GM18508 (cell line): ENCODE measurements around the gene TSPAN10.

Source experiments
- ATAC-seq: cut with Tn5 transposase; IDR thresholded peaks from one replicate; pipeline ENCODE4 v1.9.1; 2021; ENCODE audit warnings: moderate number of reproducible peaks; ENCODE audit not compliant: insufficient read depth, unreplicated experiment

Gene TSPAN10

DNA sequence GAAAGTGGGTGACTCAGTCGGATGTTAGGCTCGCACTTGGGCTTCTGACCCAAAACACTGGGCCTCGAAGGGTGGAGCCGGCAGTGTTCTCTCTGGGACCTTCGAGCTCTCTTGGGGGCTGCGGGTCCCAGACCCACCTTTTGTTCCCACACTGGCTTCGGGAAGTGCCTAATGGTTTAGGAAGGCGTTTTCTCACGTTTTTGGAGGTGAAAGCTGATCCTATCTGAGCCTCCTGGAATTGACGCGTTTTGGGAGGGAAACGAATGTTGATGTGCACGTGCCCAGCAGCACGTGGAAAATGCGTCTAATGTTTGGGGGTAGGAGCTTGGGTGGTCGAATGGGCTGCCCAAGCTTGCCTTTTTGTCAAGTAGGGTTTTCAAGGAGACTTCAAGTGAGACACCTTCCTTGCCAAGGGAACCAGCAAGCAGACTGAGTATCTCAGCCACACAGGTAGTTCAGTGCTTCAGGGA, 47.5 kb downstream of the TSPAN10 start:
- no peak for ATAC-seq

DNA sequence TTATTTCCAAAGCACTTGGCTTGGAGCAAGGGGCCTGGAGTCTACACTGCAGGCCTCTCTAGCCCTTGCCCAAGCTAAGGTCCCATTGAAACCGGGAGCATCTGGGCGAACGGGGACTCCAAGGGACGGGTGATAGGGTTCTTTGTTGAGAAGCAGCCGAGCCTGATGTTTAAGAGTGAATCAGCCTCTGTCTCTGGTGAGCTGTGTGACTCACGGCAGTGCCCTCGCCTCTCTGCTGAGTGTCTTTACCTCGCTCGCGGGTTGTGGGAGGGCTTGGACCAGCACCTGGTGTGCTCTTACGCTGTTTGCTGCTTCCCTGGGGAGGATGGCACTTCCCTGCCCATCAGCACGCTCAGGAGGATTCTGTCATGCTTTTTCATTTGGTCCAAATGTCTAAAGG, 48.1 kb downstream of the TSPAN10 start:
- ATAC-seq: no peak

DNA sequence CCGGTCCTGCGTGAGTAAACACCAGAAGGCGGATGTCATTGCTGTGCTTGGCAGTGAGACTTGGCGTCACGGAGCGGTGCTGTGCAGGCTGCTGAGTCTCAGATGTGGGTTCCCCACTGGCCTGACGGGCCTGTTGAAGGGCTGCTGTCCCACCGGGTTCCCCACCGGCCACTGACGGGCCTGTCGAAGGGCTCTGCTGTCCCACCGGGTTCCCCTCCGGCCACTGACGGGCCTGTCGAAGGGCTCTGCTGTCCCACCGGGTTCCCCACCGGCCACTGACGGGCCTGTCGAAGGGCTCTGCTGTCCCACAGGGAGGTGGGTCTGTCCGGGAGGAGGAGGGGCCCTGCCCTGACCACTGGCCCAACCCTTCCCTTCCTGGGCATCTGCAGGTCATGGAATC, 49.6 kb downstream of the TSPAN10 start:
- ATAC-seq: no peak

DNA sequence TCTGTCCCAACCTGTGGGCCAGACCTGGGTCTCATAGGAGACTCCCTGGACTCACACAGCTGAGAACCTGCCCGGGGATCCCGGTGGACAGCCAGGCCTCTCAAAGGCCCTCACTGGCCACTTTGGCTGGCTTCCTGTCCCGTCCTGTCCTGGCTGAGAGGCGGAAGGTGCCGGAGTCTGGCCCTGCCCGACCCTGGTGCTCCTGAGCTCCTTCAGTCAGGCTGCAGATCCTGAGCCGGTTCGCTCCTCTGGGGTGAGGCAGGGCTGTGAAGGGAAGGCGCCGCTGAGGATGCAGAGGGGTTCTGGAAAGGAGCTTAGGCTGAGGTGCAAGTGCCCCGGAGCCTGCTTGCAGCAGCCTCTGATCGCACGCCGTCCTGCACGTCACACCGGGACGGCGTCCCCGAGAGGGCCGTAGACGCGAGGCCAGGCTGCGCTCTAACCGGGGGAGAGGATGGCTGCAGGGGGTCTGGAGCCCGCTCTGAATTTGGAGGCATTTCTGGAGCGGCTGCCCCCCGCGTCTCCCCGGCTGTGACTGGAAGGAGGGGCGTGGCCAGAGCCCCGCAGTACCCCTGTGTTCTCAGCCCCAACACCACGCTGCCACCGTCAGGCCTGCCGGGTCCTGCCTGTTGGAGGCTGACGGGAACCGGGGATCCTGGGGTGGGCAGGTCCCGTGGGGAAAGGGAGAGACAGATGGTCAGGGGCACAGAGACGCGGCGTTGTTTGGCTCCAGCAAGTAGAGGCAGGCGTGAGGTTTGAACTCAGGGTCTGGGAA, 51.0 kb downstream of the TSPAN10 start:
- ATAC-seq: no peak

DNA sequence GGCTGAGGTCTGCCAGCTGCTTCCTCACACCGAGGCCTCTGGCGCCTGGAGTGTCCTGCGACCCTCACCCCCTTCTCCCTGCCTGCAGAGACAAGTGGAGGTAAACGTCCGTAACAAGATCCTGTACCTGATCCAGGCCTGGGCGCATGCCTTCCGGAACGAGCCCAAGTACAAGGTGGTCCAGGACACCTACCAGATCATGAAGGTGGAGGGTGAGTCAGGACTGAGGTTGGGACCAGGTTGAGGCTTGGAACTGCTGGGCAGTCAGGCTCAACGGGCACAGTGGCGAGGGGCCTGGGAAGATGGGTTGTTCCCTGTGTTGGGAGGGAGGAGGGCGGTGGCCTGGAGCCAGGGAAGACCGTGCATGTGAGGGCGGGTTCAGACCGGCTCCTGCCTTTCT, 51.6 kb downstream of the TSPAN10 start:
- no peak for ATAC-seq

DNA sequence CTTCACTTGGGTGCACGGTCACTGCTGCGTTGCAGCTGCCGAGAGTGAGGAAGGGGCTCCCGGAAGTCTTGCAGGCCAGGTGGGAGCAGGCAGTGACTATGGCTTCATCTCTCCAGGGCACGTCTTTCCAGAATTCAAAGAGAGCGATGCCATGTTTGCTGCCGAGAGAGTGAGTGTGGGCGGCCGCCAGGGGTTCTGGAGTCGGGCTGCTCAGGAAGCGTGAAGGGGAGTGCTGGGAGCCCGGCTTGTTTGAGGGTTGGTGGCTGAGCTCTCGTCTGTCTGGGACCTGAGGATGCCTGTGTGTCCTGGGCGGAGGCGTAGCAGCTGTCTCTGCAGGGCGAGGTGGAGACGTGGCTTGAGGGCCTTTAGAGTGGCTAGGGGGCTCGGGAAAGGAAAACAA, 53.1 kb downstream of the TSPAN10 start:
- no peak for ATAC-seq

DNA sequence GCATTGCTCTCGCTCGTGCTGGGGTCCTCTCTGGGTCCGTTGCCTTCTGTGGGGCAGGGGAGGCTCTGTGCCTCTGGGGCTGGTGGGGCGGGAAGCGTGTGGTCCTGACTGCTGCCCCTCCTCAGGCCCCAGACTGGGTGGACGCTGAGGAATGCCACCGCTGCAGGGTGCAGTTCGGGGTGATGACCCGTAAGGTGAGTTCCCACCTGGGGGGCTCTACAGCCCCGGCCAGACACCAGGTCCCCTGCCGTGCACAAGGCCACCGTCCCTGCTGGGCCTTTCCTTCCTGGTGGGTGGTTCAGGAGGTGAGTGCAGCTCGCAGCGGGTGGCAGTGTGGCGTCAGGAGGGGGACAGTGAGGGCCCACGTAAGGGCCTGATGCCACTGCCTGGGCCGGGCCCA, 53.6 kb downstream of the TSPAN10 start:
- no peak for ATAC-seq

DNA sequence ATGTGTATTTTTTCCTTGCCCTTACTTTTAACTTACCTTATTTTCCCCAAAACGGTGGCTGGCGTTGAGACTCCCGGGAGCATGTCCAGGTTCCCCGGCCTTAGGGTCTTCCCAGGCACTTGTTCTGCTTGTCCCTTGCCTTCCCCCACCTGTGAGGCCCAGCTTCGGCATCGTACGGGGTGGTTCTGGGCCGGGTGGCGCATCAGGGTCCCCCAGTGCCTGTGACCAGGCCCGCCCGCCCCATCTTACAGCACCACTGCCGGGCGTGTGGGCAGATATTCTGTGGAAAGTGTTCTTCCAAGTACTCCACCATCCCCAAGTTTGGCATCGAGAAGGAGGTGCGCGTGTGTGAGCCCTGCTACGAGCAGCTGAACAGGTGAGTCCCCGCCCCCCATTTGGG, 54.2 kb downstream of the TSPAN10 start:
- ATAC-seq: no peak

DNA sequence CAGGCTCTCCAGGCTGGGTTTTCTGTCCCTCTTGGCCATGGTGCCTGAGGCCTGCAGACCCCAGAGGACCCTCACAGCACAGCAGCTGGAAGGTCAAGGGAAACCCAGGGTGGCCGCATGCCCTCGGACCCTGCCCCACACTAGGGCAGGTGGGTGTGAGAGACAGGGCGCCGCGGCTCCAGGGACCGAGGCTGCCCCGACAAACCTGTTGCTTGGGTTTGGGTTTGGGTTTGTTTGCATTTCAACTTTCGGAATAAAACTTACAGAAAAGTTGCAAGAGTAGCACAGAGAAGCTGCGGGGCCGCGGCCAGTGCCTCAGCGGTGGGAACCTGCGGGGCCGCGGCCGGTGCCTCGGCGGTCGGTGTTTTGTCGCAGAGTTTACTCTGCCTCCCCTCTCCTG, 54.6 kb downstream of the TSPAN10 start:
- no peak for ATAC-seq

DNA sequence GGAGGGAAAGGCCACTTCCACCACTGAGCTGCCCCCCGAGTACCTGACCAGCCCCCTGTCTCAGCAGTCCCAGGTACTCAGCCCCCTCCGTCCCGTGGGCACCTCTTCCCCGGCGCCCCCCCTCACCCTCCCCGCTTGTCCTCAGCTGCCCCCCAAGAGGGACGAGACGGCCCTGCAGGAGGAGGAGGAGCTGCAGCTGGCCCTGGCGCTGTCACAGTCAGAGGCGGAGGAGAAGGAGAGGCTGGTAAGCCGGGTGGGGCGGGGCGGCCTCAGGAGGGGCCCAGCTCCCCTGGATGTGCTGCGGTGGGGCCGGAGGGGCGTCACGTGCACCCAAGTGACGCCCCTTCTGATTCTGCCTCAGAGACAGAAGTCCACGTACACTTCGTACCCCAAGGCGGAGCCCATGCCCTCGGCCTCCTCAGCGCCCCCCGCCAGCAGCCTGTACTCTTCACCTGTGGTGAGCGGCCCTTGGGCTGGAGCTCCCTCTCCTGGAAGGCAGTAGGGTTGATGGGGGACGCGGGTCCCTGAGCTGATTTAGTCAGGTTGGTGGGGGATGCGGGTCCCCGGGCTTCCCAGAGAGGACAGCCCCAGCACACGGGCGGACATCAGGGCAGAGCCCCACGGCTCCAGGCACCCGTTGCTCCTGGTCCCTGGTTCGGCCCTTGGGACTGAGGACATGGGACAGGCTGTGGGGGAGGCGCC, 56.7 kb downstream of the TSPAN10 start:
- no peak for ATAC-seq

DNA sequence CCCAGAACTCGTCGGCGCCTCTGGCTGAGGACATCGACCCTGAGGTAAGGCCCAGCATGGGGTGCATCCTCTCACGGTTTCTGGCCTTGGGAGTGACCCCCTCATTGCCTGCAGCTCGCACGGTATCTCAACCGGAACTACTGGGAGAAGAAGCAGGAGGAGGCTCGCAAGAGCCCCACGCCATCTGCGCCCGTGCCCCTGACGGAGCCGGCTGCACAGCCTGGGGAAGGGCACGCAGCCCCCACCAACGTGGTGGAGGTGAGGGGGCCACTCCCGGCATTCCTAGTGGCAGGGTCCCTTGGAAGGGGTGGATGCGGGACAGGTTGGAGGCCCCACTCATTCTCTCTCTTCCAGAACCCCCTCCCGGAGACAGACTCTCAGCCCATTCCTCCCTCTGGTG, 57.8 kb downstream of the TSPAN10 start:
- ATAC-seq: no peak

DNA sequence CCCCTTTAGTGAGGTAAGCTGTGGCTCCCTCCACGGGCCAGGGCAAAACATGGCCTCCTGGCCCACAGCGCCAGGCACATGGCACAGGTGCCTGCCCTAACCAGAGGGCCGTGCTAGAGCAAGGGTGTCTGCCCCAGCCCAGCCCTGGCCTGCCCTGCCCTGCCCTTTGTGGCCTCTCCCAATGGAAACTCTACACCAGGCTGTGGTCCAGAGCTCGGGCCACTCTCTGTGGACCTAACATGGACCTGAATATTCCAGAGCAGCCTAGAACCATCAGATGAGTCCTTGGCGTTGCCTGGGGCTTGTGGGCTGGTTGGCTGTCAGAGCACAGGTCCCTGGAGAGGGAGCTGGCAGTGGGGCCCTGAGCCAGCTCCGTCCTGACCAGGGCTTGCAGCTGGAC, 58.2 kb downstream of the TSPAN10 start:
- no peak for ATAC-seq

DNA sequence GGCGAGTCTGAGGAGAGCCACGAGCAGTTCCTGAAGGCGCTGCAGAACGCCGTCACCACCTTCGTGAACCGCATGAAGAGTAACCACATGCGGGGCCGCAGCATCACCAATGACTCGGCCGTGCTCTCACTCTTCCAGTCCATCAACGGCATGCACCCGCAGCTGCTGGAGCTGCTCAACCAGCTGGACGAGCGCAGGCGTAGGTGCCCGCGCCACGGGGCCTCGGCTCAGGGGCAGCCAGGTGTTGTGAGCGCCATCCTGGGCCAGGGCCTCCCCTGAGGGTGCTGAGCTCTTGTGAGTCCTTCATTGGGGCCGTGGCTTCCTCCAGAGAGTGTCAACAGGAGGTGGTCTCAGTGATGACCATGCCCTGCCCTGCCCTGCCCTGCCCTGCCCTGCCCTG, 58.8 kb downstream of the TSPAN10 start:
- ATAC-seq: no peak

DNA sequence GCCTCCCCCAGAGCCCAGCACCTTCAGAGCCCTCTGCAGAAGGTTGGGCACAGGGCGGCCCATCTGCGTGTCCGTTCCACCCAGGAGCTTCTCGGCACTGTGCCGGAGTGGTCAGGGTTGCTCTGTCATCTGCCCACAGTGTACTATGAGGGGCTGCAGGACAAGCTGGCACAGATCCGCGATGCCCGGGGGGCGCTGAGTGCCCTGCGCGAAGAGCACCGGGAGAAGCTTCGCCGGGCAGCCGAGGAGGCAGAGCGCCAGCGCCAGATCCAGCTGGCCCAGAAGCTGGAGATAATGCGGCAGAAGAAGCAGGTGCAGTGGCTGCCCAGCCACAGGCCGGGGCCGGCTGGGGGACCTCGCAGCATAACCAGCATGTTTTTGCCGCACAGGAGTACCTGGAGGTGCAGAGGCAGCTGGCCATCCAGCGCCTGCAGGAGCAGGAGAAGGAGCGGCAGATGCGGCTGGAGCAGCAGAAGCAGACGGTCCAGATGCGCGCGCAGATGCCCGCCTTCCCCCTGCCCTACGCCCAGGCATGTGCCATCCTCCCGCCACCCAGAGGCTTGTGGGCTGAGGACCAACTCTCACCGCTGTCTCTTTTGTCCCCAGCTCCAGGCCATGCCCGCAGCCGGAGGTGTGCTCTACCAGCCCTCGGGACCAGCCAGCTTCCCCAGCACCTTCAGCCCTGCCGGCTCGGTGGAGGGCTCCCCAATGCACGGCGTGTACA, 59.4 kb downstream of the TSPAN10 start:
- ATAC-seq: no peak

DNA sequence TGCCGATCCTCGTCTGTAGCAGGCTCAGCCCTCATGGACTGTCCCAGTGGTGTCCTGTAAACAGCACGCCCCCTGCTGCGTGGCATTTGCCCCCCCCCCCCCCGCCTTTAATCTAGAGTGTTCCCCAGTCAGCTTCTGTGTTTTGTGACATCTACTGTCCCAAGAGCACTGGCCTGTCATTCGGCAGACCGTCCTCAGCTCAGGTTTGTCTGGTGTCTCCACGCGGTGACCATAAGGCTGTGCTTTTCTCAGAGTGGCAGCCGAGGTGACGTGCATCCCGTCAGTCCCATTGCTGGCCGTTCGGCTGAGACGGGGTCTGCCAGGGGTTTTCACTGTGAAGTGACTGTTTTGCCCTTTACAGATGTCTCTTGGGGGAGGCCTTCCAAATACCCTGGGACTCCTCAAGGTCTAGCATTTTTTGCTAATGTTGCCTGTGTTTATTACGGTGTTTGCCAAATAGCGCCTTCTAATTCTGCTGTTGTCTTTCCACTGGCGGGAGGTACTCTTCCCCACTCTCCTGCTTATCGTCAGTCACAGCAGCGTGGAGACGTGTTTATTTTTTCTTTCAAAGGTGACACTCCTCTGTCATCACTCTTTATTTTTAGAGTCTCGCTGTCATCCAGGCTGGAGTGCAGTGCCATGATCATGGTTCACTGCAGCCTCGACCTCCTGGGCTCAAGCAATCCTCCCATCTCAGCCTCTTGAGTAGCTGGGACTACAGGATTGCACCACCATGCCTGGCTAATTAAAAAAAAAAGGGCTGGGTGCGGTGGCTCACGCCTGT, 60.5 kb downstream of the TSPAN10 start:
- ATAC-seq: no peak
